ENCODE data around the gene DDX5. TPM values are rescaled to one million over a fixed set of nuclear protein-coding genes. Genes with fewer than 3 reads are reported as not detected.

The DDX5 gene
- total RNA-seq, 6 experiments from 2014 or later: 218 to 431 (median 344) TPM

DNA sequence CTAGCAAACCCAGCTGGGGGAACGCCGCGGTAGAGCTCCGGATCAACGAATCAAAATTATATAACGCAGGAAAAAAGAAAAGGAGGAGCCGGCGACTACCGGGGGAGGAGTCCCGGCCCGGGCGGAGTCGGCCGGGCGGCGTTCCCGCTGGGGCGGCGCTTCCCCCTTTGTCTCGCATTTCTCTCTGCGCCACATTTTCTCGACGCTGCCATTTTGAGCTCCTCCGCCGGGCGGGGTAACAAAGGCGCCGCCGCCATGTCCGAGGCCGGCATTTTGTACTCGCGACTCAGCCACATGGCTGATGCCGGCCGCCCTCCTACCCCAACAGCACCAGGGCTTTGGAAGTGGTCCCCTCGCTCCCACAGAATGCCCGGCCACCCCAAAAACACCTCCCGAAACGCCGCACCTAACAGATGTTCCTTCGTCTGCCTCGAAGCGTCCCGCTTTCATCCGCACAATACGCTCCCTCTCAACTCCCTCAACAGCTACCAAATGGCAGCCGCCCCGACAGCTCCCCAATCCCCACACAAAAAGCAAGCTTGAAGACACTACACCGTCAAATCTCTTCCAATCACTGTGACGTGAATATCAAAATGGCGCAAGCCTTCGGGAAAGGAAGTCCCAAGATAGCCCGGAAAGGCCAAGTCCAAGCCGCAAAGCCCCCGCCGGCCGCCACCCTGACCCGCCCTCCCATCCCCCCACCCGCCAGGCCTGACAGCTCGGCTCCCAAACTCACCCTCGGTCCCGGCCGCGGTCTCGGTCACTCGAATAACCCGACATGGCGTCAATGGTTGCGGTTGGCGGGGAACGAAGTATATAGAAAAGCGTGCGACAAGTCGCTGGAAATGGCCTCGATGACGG is 519 bp downstream of the DDX5 start:
- Histone ChIP-seq H3K27me3 (no peaks in the 10 kb centered on the region), H3K4me3 (peak overlapping the region; percentile 87 to 96 (median 87)), H3K9me3 (no peaks in the 10 kb centered on the region), H3K27ac (peak overlapping the region; percentile 97 to 99 (median 99)), H3K4me1 (peaks cover 0 to 40% (median 8%) of the 10 kb centered on the region in 4 donors), H3K36me3 (peaks cover 29 to 60% (median 44%) of the 10 kb centered on the region in 4 donors)
- 0% methylated on average over 33 of the region's 76 CpGs for WGBS (ENCODE audit: insufficient coverage, low coverage, low lambda C conversion rate, missing lambda C conversion rate)
- TF ChIP-seq, protein P1, sequence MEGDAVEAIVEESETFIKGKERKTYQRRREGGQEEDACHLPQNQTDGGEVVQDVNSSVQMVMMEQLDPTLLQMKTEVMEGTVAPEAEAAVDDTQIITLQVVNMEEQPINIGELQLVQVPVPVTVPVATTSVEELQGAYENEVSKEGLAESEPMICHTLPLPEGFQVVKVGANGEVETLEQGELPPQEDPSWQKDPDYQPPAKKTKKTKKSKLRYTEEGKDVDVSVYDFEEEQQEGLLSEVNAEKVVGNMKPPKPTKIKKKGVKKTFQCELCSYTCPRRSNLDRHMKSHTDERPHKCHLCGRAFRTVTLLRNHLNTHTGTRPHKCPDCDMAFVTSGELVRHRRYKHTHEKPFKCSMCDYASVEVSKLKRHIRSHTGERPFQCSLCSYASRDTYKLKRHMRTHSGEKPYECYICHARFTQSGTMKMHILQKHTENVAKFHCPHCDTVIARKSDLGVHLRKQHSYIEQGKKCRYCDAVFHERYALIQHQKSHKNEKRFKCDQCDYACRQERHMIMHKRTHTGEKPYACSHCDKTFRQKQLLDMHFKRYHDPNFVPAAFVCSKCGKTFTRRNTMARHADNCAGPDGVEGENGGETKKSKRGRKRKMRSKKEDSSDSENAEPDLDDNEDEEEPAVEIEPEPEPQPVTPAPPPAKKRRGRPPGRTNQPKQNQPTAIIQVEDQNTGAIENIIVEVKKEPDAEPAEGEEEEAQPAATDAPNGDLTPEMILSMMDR (IDR thresholded peaks at IDR 0.05): no peak
- peak; percentile 68 for TF ChIP-seq POLR2A (IDR thresholded peaks at IDR 0.05)
- ATAC-seq (peak; percentile 61 to 75 (median 72)), DNase-seq (peak; percentile 90 to 94 (median 94))
- intact Hi-C loops (cut with DNase I): no loop called here

DNA sequence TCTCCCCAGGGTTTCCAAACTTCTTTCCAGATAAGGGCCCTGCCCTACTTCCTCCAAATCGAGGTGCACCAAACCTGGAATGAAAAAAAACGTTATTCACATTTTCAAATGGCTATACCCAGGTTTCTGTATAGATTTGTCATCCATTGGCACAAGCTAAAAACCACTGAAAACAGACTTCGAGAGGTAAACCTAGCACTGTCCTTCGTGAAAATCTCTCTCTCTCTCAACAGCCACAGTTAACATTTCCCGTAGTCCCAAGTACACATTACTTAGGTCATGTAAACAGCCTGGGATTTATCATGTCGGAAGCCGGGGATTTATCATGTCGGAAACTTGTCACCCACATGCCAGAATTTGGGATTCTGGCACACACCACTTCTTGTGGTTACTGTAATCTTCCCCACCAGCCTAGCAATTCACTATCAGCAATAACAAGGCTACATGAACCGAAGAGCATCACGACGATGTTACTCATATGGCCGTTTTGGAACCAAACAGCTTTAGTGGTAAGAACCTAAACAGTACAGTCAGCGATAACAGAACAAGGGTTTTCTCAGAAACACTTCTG is 1.2 kb downstream of the DDX5 start:
- intact Hi-C loops (cut with DNase I): no loop called here
- Histone ChIP-seq H3K9me3 (no peaks in the 10 kb centered on the region), H3K36me3 (peaks cover 36 to 60% (median 47%) of the 10 kb centered on the region in 4 donors), H3K27ac (peak overlapping the region; percentile 97 to 99 (median 99)), H3K4me1 (peaks cover 0 to 47% (median 8%) of the 10 kb centered on the region in 4 donors), H3K27me3 (no peaks in the 10 kb centered on the region), H3K4me3 (peak overlapping the region; percentile 87 to 96 (median 87))
- ATAC-seq: no peak
- 0% methylated on average over 13 of the region's 13 CpGs for WGBS (ENCODE audit: insufficient coverage, low coverage, low lambda C conversion rate, missing lambda C conversion rate)
- no peak for DNase-seq
- no peak for TF ChIP-seq POLR2A (IDR thresholded peaks at IDR 0.05)
- TF ChIP-seq, protein P1 (IDR thresholded peaks at IDR 0.05): no peak

DNA sequence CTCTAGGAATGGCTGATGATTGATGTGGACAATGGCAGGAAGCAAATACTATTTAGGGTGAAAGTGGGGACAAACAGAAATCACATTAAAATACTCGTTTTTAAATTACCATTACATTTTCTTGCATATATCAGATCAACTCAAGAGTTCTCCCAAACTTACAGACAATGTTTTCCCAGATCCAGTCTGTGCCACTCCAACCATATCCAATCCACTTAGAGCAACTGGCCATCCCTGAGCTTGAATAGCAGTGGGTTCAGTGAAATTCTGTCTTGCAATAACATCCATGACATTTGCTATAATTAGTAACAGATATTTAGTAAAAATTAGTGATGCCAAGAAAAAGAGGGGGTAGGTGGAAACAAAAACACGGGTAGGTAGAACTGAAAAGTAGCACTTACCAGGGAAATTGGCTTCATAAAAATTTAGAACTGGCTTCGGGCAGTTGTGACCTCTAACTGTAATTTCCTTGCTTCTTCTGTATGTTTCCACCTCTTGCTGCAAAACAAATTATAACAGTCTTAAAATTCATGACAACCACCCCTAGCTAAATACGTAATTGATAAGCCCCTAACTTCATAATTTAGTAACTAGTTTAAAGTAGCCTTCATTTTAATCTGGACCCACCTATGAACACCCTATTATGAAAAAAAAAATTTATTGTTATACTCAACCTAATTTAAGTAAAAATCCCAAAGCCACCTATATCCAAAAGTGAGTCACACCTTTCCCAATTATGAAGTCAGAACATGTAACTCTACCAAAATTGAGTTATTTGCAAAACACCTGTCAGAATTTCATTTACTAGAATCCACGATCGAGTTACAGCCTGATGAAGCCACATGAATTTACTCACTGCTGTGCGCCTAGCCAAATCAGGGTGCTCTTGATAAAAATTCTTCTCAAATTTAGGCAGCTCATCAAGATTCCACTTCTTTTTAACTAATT is 2.0 kb downstream of the DDX5 start:
- ATAC-seq (no peak), DNase-seq (no peak)
- peak overlapping the region; percentile 87 to 96 (median 87) for H3K4me3 ChIP-seq
- no peaks in the 10 kb centered on the region for H3K9me3 ChIP-seq
- no peak for TF ChIP-seq POLR2A (IDR thresholded peaks at IDR 0.05)
- TF ChIP-seq, protein P1 (IDR thresholded peaks at IDR 0.05): no peak
- H3K27me3 ChIP-seq: no peaks in the 10 kb centered on the region
- 17% methylated on average over 7 of the region's 7 CpGs for WGBS (ENCODE audit: insufficient coverage, low coverage, low lambda C conversion rate, missing lambda C conversion rate)
- H3K27ac ChIP-seq: peak overlapping the region; percentile 97 to 99 (median 99)
- peaks cover 0 to 54% (median 8%) of the 10 kb centered on the region in 4 donors for H3K4me1 ChIP-seq
- intact Hi-C loops (cut with DNase I): no loop called here
- peaks cover 37 to 60% (median 47%) of the 10 kb centered on the region in 4 donors for H3K36me3 ChIP-seq

DNA sequence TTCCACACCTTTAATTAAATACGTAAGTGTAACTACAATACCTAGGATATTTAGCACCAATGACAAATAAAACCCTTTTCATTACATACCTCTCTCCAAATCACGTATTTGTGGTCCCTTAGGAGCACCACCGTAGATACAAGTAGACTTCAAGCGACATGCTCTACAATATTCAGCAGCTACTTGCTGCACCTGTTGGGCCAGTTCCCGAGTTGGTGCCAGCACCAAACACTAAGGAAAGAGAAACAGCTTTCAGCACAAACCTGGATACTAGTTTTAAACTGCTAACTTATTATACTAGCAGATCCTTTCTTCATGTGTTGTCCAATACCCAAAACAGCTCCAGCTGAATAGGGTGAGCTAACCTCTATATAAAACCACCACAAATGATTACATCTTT is 2.7 kb downstream of the DDX5 start:
- intact Hi-C loops (cut with DNase I): no loop called here
- H3K4me3 ChIP-seq: no peak overlapping the region
- H3K27ac ChIP-seq: no peak overlapping the region

More for the DNA sequence above, 2.7 kb downstream of the DDX5 start:
- WGBS (ENCODE audit: insufficient coverage, low coverage, low lambda C conversion rate, missing lambda C conversion rate): 74% methylated on average over 5 of the region's 5 CpGs
- DNase-seq (no peak), ATAC-seq (no peak)
- Histone ChIP-seq H3K27me3 (no peaks in the 10 kb centered on the region), H3K4me1 (peaks cover 0 to 55% (median 7%) of the 10 kb centered on the region in 4 donors), H3K36me3 (peaks cover 37 to 64% (median 50%) of the 10 kb centered on the region in 4 donors), H3K9me3 (no peaks in the 10 kb centered on the region)
- TF ChIP-seq POLR2A (IDR thresholded peaks at IDR 0.05): no peak
- TF ChIP-seq, protein P1 (IDR thresholded peaks at IDR 0.05): no peak

Data from right lobe of liver (tissue), 6 donors.